Endodermal cell (in vitro differentiated cells): ENCODE data around the gene SLC17A9. TPM values are rescaled to one million over a fixed set of nuclear protein-coding genes. Genes with fewer than 3 reads are reported as not detected.

Experiments
- DNase-seq: peaks from one replicate; pipeline ENCODE4 v3.0.0-alpha.2; 2017
- H3K27ac ChIP-seq: 2 replicates; pipeline ENCODE4 v1.5.1; 2013; ENCODE audit warnings: mild to moderate bottlenecking, low read depth, low read length, moderate library complexity
- H3K27me3 ChIP-seq: 2 replicates; pipeline ENCODE4 v1.6.1; 2013; ENCODE audit warnings: mild to moderate bottlenecking, low read length, moderate library complexity; ENCODE audit not compliant: insufficient read depth, control insufficient read depth, poor library complexity, severe bottlenecking
- H3K36me3 ChIP-seq: 2 replicates; pipeline ENCODE4 v1.7.0; 2013; ENCODE audit warnings: mild to moderate bottlenecking, low read length, moderate library complexity; ENCODE audit not compliant: control insufficient read depth, insufficient read depth
- H3K4me1 ChIP-seq: one replicate; pipeline ENCODE4 v1.7.0; 2013; ENCODE audit warnings: low read length; ENCODE audit not compliant: control insufficient read depth, insufficient read depth
- H3K4me3 ChIP-seq: 2 replicates; pipeline ENCODE4 v1.5.1; 2013; ENCODE audit warnings: mild to moderate bottlenecking, low read length, moderate library complexity
- H3K9ac ChIP-seq: 2 replicates; pipeline ENCODE4 v1.6.1; 2013; ENCODE audit warnings: mild to moderate bottlenecking, low read length, moderate library complexity; ENCODE audit not compliant: poor library complexity, severe bottlenecking; ENCODE audit errors: extremely low read depth
- H3K9me3 ChIP-seq: 2 replicates; pipeline ENCODE4 v1.6.1; 2013; ENCODE audit warnings: mild to moderate bottlenecking, low read length, moderate library complexity; ENCODE audit not compliant: control insufficient read depth
- H3K27ac Mint-ChIP-seq: 2 replicates; pipeline ENCODE4 v1.8.0; 2020; ENCODE audit warnings: mixed read lengths
- H3K27me3 Mint-ChIP-seq: 2 replicates; pipeline ENCODE4 v1.8.0; 2021; ENCODE audit warnings: mild to moderate bottlenecking, mixed read lengths; ENCODE audit not compliant: insufficient read depth
- H3K36me3 Mint-ChIP-seq: 2 replicates; pipeline ENCODE4 v1.8.0; 2020; ENCODE audit warnings: low read depth, mixed read lengths
- H3K4me1 Mint-ChIP-seq: 2 replicates; pipeline ENCODE4 v1.8.0; 2020; ENCODE audit warnings: mixed read lengths
- H3K4me3 Mint-ChIP-seq: 2 replicates; pipeline ENCODE4 v1.8.0; 2020; ENCODE audit warnings: mild to moderate bottlenecking, moderate library complexity, mixed read lengths
- H3K9me3 Mint-ChIP-seq: 2 replicates; pipeline ENCODE4 v1.8.0; 2020; ENCODE audit warnings: mild to moderate bottlenecking, mixed read lengths
- WGBS, 2 experiments: methylation state at CpG; one replicate each; pipeline versions ENCODE4 v1.1.5 to v1.1.7; 2013; ENCODE audit warnings: missing lambda C conversion rate in 2 of 2, mixed read lengths in 1 of 2; ENCODE audit not compliant: insufficient coverage in 1 of 2, insufficient read length in 1 of 2; 5-methylcytosine and 5-hydroxymethylcytosine counted together
- total RNA-seq, 2 donors: library from RNA; stranded (reverse); fragmentation: NEBNext Ultra II Directional in 1 of 2; extraction: Animal tissue kit (Norgen Biotek cat#: 25700) in 1 of 2; gene quantifications; 2 replicates in 1 of 2; 3 replicates in 1 of 2; pipeline ENCODE4 v1.2.1, GENCODE V29; 2021
- TF ChIP-seq, protein P1 (sequence below): fragments of 200-600 bp; sonication (generic); conservative IDR thresholded peaks from 2 replicates; pipeline ENCODE4 v1.5.0; 2021; ENCODE audit warnings: antibody characterized with exemption, mild to moderate bottlenecking

The SLC17A9 gene
- total RNA-seq, 2 donors from 2014 or later = 8.9 to 10.2 TPM

DNA sequence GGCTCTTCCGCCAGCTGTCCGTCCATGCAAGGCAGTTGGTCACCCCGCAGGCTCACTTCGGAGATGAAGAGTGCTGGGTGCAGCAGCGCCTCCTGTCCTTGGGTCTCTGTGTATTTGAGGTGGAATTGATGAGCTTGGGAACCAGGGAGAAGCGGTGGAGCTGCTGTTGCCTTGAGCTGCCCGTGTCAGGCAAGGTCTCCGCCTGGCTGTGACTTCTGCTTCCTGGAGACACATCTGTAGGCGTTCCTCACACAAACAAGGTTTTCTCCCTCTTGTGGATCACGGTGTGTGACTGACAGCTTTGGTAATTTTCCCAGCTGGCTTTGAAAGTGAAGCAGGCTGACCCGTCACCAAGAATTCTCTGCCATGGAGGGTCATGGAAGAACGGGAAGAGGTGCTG lies 2.5 kb upstream of the SLC17A9 start:
- Histone ChIP-seq H3K9ac (no peak overlapping the region), H3K36me3 (peaks cover 57% of the 10 kb centered on the region), H3K4me3 (no peak overlapping the region), H3K27ac (no peak overlapping the region), H3K9me3 (peaks cover 11% of the 10 kb centered on the region), H3K27me3 (no peaks in the 10 kb centered on the region), H3K4me1 (peaks cover 5% of the 10 kb centered on the region)
- Mint-ChIP-seq H3K27me3 (no peaks in the 10 kb centered on the region), H3K4me1 (peaks cover 4% of the 10 kb centered on the region), H3K36me3 (peaks cover 56% of the 10 kb centered on the region), H3K27ac (peak overlapping the region; percentile 32), H3K9me3 (no peaks in the 10 kb centered on the region), H3K4me3 (no peak overlapping the region)
- DNase-seq = no peak
- 91 to 94% methylated on average over 11 to 12 of the region's 12 CpGs for WGBS, 2 experiments
- TF ChIP-seq, protein P1, sequence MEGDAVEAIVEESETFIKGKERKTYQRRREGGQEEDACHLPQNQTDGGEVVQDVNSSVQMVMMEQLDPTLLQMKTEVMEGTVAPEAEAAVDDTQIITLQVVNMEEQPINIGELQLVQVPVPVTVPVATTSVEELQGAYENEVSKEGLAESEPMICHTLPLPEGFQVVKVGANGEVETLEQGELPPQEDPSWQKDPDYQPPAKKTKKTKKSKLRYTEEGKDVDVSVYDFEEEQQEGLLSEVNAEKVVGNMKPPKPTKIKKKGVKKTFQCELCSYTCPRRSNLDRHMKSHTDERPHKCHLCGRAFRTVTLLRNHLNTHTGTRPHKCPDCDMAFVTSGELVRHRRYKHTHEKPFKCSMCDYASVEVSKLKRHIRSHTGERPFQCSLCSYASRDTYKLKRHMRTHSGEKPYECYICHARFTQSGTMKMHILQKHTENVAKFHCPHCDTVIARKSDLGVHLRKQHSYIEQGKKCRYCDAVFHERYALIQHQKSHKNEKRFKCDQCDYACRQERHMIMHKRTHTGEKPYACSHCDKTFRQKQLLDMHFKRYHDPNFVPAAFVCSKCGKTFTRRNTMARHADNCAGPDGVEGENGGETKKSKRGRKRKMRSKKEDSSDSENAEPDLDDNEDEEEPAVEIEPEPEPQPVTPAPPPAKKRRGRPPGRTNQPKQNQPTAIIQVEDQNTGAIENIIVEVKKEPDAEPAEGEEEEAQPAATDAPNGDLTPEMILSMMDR = peak; percentile 29

DNA sequence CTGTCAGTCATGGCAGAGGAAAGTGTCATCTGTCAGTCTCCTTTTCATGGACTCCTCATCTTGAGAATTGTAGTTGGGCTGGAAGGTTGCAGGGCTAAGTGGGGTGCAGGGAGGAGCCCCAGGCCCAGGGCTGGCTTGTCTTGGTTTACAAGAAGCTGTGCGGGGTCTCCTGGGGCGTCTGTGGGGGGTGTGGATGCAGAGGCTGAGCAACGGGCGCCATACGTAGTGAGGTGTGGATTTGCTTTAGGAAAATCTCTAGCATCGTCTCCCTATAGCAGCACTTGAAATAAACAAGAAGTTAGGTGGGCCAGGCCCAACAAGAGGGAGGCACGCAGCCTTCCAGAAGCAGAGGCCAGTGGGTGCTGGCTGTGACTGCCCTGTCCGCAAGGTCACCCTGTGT lies 1.8 kb upstream of the SLC17A9 start:
- Mint-ChIP-seq H3K27me3 (no peaks in the 10 kb centered on the region), H3K36me3 (peaks cover 48% of the 10 kb centered on the region), H3K27ac (no peak overlapping the region), H3K4me3 (no peak overlapping the region), H3K9me3 (no peaks in the 10 kb centered on the region), H3K4me1 (peaks cover 8% of the 10 kb centered on the region)
- Histone ChIP-seq H3K9ac (no peak overlapping the region), H3K27ac (no peak overlapping the region), H3K4me1 (peaks cover 9% of the 10 kb centered on the region), H3K4me3 (no peak overlapping the region), H3K9me3 (peaks cover 11% of the 10 kb centered on the region), H3K36me3 (peaks cover 49% of the 10 kb centered on the region), H3K27me3 (no peaks in the 10 kb centered on the region)
- TF ChIP-seq, protein P1 = no peak
- WGBS, 2 experiments = 93 to 94% methylated on average over 3 to 8 of the region's 8 CpGs
- DNase-seq = no peak

DNA sequence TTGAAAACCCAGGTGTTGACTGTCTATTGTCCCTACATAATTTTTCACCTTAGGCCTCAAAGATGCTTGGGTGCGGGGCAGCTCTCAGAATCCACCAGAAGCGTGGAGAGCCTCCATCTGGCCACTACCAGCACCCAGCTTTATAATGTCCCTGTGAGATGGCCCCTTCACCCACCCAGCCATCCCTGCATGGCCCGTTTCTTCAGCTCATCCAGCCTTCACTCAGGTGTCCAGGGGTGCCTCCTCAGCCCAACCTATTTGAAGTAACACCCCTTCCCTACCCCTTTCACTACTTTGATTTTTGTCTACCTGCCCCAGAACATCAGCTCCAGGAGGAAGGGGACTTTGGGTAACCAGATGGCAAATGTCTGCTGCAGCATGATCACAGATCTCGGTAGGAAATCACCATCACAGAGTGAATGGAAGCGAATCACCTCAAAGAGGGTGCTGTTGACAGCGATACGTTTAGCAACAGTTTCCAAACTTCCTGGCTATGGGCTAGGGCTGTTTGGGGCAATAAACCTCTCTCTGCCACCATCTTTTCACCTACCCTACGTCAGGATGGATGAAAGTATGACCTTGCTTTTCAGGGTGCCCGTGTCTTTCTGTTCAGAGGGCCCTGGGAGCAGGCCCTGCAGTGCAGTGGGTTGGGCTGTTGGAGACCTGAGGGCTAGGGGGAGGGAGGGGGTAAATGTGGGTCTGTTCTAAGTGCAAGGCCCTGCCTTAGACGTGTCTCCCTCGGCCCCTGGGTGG lies 1.2 kb upstream of the SLC17A9 start:
- H3K9ac ChIP-seq = no peak overlapping the region
- WGBS, 2 experiments = 90 to 96% methylated on average over 7 to 11 of the region's 11 CpGs
- DNase-seq = no peak
- H3K4me1 ChIP-seq = peaks cover 11% of the 10 kb centered on the region
- Mint-ChIP-seq H3K27me3 (no peaks in the 10 kb centered on the region), H3K4me1 (peaks cover 13% of the 10 kb centered on the region), H3K4me3 (no peak overlapping the region), H3K27ac (no peak overlapping the region), H3K36me3 (peaks cover 43% of the 10 kb centered on the region), H3K9me3 (no peaks in the 10 kb centered on the region)
- TF ChIP-seq, protein P1 = no peak
- no peak overlapping the region for H3K27ac ChIP-seq
- H3K36me3 ChIP-seq = peaks cover 44% of the 10 kb centered on the region
- H3K27me3 ChIP-seq = no peaks in the 10 kb centered on the region
- no peak overlapping the region for H3K4me3 ChIP-seq
- H3K9me3 ChIP-seq = peaks cover 11% of the 10 kb centered on the region
